ENCODE data around the gene CMBL.

CMBL gene

DNA sequence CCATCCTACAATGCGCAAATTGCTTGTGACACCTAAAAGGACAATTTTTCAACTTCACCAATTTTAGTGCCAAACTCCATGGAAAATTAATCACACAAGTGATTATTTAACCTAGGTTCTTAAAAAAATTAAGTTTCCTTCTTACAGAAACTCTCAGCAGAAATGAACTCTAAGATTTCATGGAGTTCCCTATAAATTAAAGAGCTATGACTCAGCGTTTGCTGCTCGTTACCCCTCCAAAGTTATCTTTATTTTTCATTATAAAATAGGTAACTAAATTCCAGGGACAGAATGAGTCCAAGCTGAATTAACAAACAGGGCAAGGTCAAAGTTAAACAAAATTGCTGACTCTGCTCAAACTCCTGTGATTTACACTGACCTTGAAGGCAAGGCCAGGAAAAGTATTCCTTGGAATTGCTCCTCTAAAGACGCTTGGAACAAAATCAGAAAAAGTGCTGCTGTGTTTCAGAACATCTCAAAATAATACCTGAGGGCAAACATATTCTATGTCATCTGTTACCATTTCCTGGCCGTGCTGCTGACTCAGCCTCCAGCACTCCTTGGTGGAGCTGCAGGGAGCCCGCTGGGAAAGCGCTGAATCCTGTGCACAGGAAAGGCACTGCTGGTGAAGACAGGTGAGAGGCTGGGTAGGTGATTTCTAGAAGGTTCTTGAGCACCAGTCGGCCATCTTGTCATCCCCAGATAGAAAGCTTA is 2.5 kb upstream of the CMBL start:
- no peak for DNase-seq (ENCODE audit: low spot score)

GRCh38 chr5:10308844-10309243 is 1.1 kb upstream of the CMBL start:
- DNase-seq (ENCODE audit: low spot score) = no peak

GRCh38 chr5:10306806-10307205 is 896 bp downstream of the CMBL start:
- DNase-seq (ENCODE audit: low spot score) = no peak

DNA sequence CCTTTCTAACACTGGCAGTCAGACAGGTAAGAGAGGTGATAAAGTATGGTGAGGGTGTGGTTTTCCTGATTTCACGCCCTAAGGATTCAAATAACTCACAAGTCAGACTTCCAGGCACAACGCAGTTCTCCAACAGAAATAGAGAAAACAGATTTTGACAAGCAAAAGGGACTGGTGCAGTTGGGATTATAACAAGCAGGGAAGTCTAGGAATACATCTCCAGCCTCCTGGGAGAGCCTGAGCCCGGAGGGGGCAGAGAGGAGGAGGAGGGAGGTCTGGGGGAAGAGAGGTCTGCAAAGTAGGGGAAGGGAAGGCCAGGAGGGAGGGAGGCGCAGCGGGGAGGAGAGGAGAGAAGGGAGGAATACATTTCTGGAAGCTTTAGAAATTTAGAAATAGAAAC is 1.6 kb downstream of the CMBL start:
- no peak for DNase-seq (ENCODE audit: low spot score)

DNA sequence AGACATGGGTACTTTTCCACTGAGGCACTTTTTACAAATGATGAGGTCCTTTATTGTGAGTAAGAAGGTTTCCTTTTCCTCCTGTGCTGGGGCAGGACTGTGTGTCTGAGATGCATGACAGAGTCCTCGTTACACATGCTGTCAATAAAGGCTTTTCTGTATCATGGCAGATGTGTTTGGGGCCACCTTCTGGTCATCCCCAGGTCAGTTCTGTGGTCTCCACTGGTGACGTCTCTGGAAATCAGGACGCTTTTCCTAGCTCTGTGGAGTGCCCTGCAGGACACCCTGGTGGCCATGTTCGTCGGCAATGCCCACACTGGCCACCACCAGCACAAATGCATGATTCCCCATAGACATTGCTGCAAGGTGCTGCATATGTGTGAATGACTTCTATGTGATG is 2.8 kb downstream of the CMBL start:
- DNase-seq (ENCODE audit: low spot score) = no peak

GRCh38 chr5:10303699-10304170 is 4.0 kb downstream of the CMBL start:
- no peak for DNase-seq (ENCODE audit: low spot score)

DNA sequence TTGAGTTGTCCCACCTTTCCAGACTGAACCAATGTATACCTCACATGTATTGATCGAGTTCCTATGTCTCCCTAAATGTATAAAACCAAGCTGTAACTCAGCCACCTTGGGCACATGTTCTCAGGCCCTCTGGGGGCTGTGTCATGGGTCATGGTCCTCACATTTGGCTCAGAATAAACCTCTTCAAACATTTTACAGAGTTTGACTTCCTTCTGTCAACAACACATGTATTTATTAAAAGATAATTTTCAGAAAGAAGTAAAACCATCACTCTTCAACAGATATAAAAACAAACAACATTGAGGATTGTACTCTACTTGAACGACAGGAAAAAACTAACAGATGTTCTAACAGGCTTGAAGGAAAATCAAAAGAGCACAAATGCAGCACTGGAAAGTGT is 4.5 kb downstream of the CMBL start:
- DNase-seq (ENCODE audit: low spot score) = no peak

- DNase-seq (ENCODE audit: low spot score) = no peak
Measured at GRCh38 chr5:10301842-10302610, 5.7 kb downstream of the CMBL start.

GRCh38 chr5:10301266-10301665 is 6.4 kb downstream of the CMBL start:
- no peak for DNase-seq (ENCODE audit: low spot score)

- no peak for DNase-seq (ENCODE audit: low spot score)
Measured at GRCh38 chr5:10300246-10300645, 7.5 kb downstream of the CMBL start.

GRCh38 chr5:10297646-10298204 is 10.0 kb downstream of the CMBL start:
- no peak for DNase-seq (ENCODE audit: low spot score)

DNA sequence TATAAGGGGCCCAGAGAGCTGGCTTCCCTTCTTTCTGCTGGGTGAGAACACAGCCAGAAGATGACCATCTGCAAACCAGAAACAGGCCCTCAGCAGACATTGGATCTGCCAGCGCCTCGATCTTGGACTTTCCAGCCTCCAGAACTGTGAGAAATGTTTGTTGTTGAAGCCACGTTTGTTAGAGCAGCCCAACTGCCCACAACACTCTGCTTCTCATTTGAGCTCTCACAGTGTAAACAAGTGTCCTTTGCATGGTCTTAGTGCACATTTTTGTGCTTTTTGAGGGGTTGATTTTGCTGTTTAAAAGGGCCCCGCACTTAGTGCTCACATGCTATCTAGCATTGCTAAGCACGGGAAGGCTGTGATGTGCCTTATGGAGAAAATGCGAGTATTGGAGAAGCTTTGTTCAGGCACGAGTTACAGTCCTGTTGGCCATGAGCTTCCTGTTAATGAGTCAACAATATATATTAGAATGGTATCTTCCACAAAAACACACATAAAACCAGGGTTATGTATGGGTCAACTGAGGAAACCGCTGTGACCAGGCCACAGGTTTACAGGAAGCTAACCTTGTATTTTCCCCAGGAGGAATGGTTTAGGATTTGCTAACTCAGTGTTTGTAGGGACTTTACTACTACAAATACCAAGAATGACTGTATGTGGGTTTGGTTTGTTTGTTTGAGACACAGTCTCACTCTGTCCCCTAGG is 11.9 kb downstream of the CMBL start:
- DNase-seq (ENCODE audit: low spot score) = no peak

- DNase-seq (ENCODE audit: low spot score) = no peak
Measured at GRCh38 chr5:10293907-10294662, 13.6 kb downstream of the CMBL start.

- DNase-seq (ENCODE audit: low spot score) = no peak
Measured at GRCh38 chr5:10291692-10292339, 15.9 kb downstream of the CMBL start.

- DNase-seq (ENCODE audit: low spot score) = no peak
Measured at GRCh38 chr5:10290438-10290837, 17.3 kb downstream of the CMBL start.

DNA sequence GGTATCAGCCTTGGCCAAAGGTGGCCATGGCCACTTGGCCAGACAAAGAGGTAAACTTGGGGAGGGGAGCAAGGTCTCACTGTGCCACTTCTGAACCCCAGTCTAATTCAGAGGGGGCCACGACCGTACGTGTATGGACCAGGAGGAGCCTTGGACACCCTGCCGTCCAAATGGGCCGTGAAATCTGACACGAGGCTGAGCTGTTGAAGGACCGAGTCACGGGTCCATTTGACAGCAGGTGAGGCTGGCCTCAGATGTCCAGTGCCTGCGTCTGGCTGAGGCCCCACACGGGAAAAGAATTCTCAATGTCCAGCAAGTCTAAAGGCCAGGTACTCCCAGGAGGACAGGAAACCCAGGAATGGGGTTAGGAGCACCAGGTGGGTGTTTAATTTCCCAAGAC is 17.7 kb downstream of the CMBL start:
- DNase-seq (ENCODE audit: low spot score) = no peak

- DNase-seq (ENCODE audit: low spot score) = no peak
Measured at GRCh38 chr5:10289353-10289752, 18.3 kb downstream of the CMBL start.

- DNase-seq (ENCODE audit: low spot score) = no peak
Measured at GRCh38 chr5:10288592-10289219, 19.0 kb downstream of the CMBL start.

DNA sequence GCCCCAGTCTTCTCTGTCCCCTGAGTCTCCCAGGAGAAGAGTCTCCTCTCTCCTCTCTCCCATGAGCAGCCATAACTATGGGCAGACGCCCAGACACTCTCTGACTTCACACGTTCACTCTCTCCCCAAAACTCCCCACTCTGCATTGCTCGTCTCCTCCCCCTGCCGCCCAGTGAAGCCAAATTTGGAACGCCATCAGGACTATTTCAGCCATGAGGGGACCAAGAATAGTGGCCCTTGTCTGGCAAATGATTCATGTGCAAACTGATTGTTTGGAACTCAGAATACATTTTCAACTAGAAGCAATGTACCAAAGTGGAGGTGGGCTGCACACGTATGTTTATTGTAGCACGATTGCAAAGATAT is 20.9 kb downstream of the CMBL start:
- no peak for DNase-seq (ENCODE audit: low spot score)

DNA sequence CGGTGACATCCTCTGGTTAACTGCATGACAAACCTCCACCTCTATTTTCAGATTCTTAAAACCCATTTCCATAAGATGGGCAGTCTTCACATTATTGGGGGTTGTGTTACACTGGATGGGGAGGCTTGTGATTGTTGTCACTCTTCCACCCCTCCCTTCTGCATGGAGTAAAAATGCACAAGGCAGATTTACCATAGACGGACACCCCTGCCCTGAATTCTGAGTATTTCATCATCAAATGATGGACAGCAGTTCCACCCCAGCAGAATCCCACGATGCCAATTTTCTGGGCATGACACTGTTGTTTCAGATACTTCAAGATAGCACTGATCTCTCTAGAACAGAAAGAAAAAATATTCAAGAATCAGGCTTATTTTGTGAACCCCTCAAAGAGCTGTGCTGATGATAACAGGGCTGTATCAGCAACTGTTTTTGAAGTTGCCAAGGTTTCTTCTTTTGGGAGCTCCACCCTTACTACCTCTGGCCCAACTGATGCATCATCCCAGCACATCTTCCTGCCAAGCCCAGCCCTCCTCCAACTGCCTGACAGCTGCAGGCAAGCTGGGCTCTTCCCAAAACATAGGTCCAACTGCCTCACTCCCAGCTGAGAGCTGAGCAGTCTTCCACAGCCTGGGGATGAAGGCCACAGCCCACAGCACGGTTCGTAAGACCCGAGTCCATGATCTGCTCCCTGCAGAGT is 21.4 kb downstream of the CMBL start:
- DNase-seq (ENCODE audit: low spot score) = no peak

Measured in ecto neural progenitor cell (in vitro differentiated cells).